Heart right ventricle (tissue), 16 donors: ENCODE results near the gene TNRC6A. TPM values are rescaled to one million over a fixed set of nuclear protein-coding genes. Genes with fewer than 3 reads are reported as not detected.

Experiments
- ATAC-seq, 8 donors: fragments of 200-7000 bp; cut with Tn5 transposase; one replicate each; pipeline ENCODE4 v1.9.1; 2020; ENCODE audit warnings: mild to moderate bottlenecking in 8 of 8, moderate library complexity in 8 of 8, moderate number of reproducible peaks in 1 of 8
- DNase-seq, 2 donors: peaks; one replicate each; pipeline ENCODE4 v3.0.0-alpha.2; 2020
- H3K27ac ChIP-seq, 10 donors: fragments of 200-600 bp; sonication (generic) in 2 of 10; one replicate each; pipeline versions ENCODE4 v1.5.0 to v1.8.0; 2020 to 2022; ENCODE audit warnings: mild to moderate bottlenecking in 3 of 10
- H3K27me3 ChIP-seq, 7 donors: fragments of 200-600 bp; one replicate each; pipeline ENCODE4 v1.8.0; 2021 to 2022; ENCODE audit warnings: mild to moderate bottlenecking in 2 of 7
- H3K36me3 ChIP-seq, 9 donors: fragments of 200-600 bp; sonication (generic) in 1 of 9; one replicate each; pipeline versions ENCODE4 v1.5.0 to v1.8.0; 2020 to 2022; ENCODE audit warnings: mild to moderate bottlenecking in 2 of 9
- H3K4me1 ChIP-seq, 9 donors: fragments of 200-600 bp; sonication (generic) in 1 of 9; one replicate each; pipeline versions ENCODE4 v1.5.0 to v1.8.0; 2020 to 2022; ENCODE audit warnings: mild to moderate bottlenecking in 4 of 9
- H3K4me3 ChIP-seq, 10 donors: fragments of 200-600 bp; sonication (generic) in 2 of 10; one replicate each; pipeline versions ENCODE4 v1.5.0 to v1.8.0; 2020 to 2022; ENCODE audit warnings: mild to moderate bottlenecking in 7 of 10, moderate library complexity in 2 of 10
- H3K9me3 ChIP-seq, 11 donors: fragments of 200-600 bp in 10 of 11; sonication (generic) in 2 of 11; one replicate each; pipeline versions ENCODE4 v1.5.0 to v1.8.0; 2013 to 2022; ENCODE audit warnings: mild to moderate bottlenecking in 2 of 11, control low read depth in 1 of 11, moderate library complexity in 1 of 11
- CTCF ChIP-seq, 9 donors: fragments of 200-600 bp; sonication (generic) in 2 of 9; IDR thresholded peaks; one replicate each; pipeline versions ENCODE4 v1.5.0 to v1.8.0; 2021 to 2022; ENCODE audit warnings: antibody characterized with exemption in 9 of 9, mild to moderate bottlenecking in 5 of 9, moderate library complexity in 1 of 9
- WGBS, 2 donors: extraction: QIAGEN DNeasy Blood & Tissue Kit; methylation state at CpG; one replicate each; pipeline ENCODE4 v1.1.7; 2013; ENCODE audit warnings: inconsistent platforms in 1 of 2; 5-methylcytosine and 5-hydroxymethylcytosine counted together
- intact Hi-C, 10 donors: fragments of 100-400 bp; cut with DNase I; formaldehyde crosslinking; loops; one replicate each; pipeline versions ENCODE4 v1.11.1 to v1.14.2; 2022
- polyA plus RNA-seq, 2 donors: library from polyadenylated mRNA; stranded (reverse); fragments of 200-250 nt; gene quantifications; one replicate each; pipeline ENCODE4 v1.2.3, GENCODE V29; 2013
- total RNA-seq, 10 donors: library from RNA; stranded (reverse); fragmentation: NEBNext Ultra II Directional in 3 of 10; extraction: Animal tissue kit (Norgen Biotek cat#: 25700) in 3 of 10; gene quantifications; one replicate each; pipeline versions ENCODE4 v1.2.1 to v1.2.4, GENCODE V29; 2021 to 2023
- donor health status: Arrhythmogenic right ventricular cardiomyopathy.
- donor health status: ischemic (EF 13 %, LVEDD 7.1; RV severe dilation, severe dysfunction).
- donor health status: healthy with polysubstance abuse.
- donor health status: DM: no; HTN: yes; CAD: no.
- donor health status: DM: no; HTN: no; CAD: no.
- donor health status: ischemic (EF 25% LVEDD 6.9; RV normal size, moderate dysfunction).
- donor health status: ischemic (EF 25% LVEDD 5.7; RV mildly dilated, moderate dysfunction).
- donor health status: healthy.
- donor health status: DM: yes; HTN: yes; CAD: no.
- donor health status: Ischemic cardiomyopathy.
- donor health status: ischemic (EF 35%, LVEDD 5.7; RV mildly dilated, moderate dysfunction).
- donor health status: nonischemic (EF 11% LVEDD 7.7; RV severe dilation, severe dysfunction).
- donor health status: DM: yes; HTN: yes; CAD: no.
- donor health status: PGD.
- donor health status: ischemic (EF 29% LVEDD 5.4; RV normal size, mild dysfunction).
- donor health status: nonischemic (EF 23%, LVEDD 6.1; RV moderate dilation, normal function).

The TNRC6A gene
- total and polyA plus RNA-seq, 12 donors = 8.3 to 51.4 (median 36.5) TPM

- H3K4me1 ChIP-seq = no peaks in the 10 kb centered on the region
- WGBS, 2 donors = 52 to 56% methylated on average over 7 of the region's 7 CpGs
- H3K36me3 ChIP-seq = no peaks in the 10 kb centered on the region
- no peak for DNase-seq
- no peak overlapping the region for H3K4me3 ChIP-seq
- no peak for TF ChIP-seq CTCF (IDR thresholded peaks at IDR 0.05)
- intact Hi-C loops = no loop called here
- no peak for ATAC-seq
- H3K9me3 ChIP-seq = peaks cover 0 to 10% (median 0%) of the 10 kb centered on the region in 11 donors
- H3K27ac ChIP-seq = no peak overlapping the region
- no peaks in the 10 kb centered on the region for H3K27me3 ChIP-seq
Measured at GRCh38 chr16:24692854-24693253, 36.6 kb upstream of the TNRC6A start.

GRCh38 chr16:24694931-24695330 is 34.5 kb upstream of the TNRC6A start:
- TF ChIP-seq CTCF (IDR thresholded peaks at IDR 0.05) = no peak
- Histone ChIP-seq H3K27ac (no peak overlapping the region), H3K4me1 (no peaks in the 10 kb centered on the region), H3K27me3 (no peaks in the 10 kb centered on the region), H3K4me3 (no peak overlapping the region), H3K36me3 (no peaks in the 10 kb centered on the region), H3K9me3 (peaks cover 0 to 10% (median 0%) of the 10 kb centered on the region in 11 donors)
- intact Hi-C loops = no loop called here
- DNase-seq = no peak
- ATAC-seq = no peak
- 43 to 52% methylated on average over 5 of the region's 5 CpGs for WGBS, 2 donors

DNA sequence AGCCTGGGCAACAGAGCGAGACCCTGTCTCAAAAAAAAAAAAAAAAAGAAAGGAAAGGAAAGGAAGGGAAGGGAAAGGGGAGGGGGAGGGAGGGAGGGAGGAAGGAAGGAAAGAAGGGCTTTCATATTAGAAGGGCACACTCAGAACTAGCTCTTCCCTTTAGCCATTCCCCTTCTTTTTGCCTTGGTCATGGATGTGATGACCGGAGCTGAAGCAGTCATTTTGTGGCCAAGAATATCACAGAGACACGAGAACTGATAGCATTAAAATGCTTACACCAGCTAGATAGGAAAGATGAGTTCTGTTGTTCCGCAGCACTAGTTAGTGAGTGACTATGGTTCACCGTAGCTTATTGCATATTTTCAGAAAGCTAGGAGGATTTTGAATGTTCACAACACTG is 32.8 kb upstream of the TNRC6A start:
- Histone ChIP-seq H3K36me3 (no peaks in the 10 kb centered on the region), H3K27ac (no peak overlapping the region), H3K4me3 (no peak overlapping the region), H3K4me1 (peaks cover 0 to 13% (median 10%) of the 10 kb centered on the region in 9 donors), H3K9me3 (peaks cover 0 to 10% (median 0%) of the 10 kb centered on the region in 11 donors), H3K27me3 (no peaks in the 10 kb centered on the region)
- intact Hi-C loops = no loop called here
- ATAC-seq = no peak
- 76 to 86% methylated on average over 5 of the region's 5 CpGs for WGBS, 2 donors
- TF ChIP-seq CTCF (IDR thresholded peaks at IDR 0.05) = no peak
- no peak for DNase-seq

GRCh38 chr16:24698308-24698707 is 31.1 kb upstream of the TNRC6A start:
- peaks cover 0 to 10% (median 0%) of the 10 kb centered on the region in 11 donors for H3K9me3 ChIP-seq
- no peaks in the 10 kb centered on the region for H3K27me3 ChIP-seq
- peaks cover 0 to 21% (median 18%) of the 10 kb centered on the region in 9 donors for H3K4me1 ChIP-seq
- ATAC-seq = no peak
- H3K4me3 ChIP-seq = no peak overlapping the region
- 82 to 87% methylated on average over 5 of the region's 5 CpGs for WGBS, 2 donors
- no peaks in the 10 kb centered on the region for H3K36me3 ChIP-seq
- intact Hi-C loops = no loop called here
- TF ChIP-seq CTCF (IDR thresholded peaks at IDR 0.05) = no peak
- DNase-seq = no peak
- no peak overlapping the region for H3K27ac ChIP-seq
